D721Med (cell line): Measurements from ENCODE around the gene SPTBN1.

Source experiments
- DNase-seq: peaks from one replicate; pipeline ENCODE4 v3.0.0; 2011; ENCODE audit warnings: low spot score; ENCODE audit not compliant: insufficient read length
- FAIRE-seq: peaks from 2 replicates; lab custom pipeline; 2011; peaks lifted over from hg19 to GRCh38; lab: Jason Lieb, UNC
- CTCF ChIP-seq: IDR thresholded peaks from 2 replicates; pipeline ENCODE4 v1.5.1; 2012; ENCODE audit warnings: mild to moderate bottlenecking, control low read depth; ENCODE audit not compliant: insufficient read depth; ENCODE audit errors: missing control alignments

Gene SPTBN1

GRCh38 chr2:54434229-54434628, 21.9 kb upstream of the SPTBN1 start:
- FAIRE-seq: no peak
- no peak for TF ChIP-seq CTCF
- no peak for DNase-seq

- FAIRE-seq (no peak), DNase-seq (no peak)
- no peak for TF ChIP-seq CTCF
Observed at GRCh38 chr2:54434711-54435110, 21.4 kb upstream of the SPTBN1 start.

GRCh38 chr2:54435325-54436226, 20.6 kb upstream of the SPTBN1 start:
- FAIRE-seq (no peak), DNase-seq (no peak)
- TF ChIP-seq CTCF: no peak

- no peak for TF ChIP-seq CTCF
- FAIRE-seq (no peak), DNase-seq (no peak)
Observed at GRCh38 chr2:54437588-54437987, 18.5 kb upstream of the SPTBN1 start.

- TF ChIP-seq CTCF: no peak
- FAIRE-seq (no peak), DNase-seq (no peak)
Observed at GRCh38 chr2:54438271-54438670, 17.9 kb upstream of the SPTBN1 start.

- no peak for TF ChIP-seq CTCF
- FAIRE-seq: no peak
- no peak for DNase-seq
Observed at GRCh38 chr2:54439582-54439981, 16.5 kb upstream of the SPTBN1 start.

- FAIRE-seq (no peak), DNase-seq (no peak)
- no peak for TF ChIP-seq CTCF
Observed at GRCh38 chr2:54440050-54440449, 16.1 kb upstream of the SPTBN1 start.
